ENCODE results near the gene UBR4. TPM values are rescaled to one million over a fixed set of nuclear protein-coding genes. Genes with fewer than 3 reads are reported as not detected.

Gene UBR4
- polyA plus RNA-seq, 1 of the 3 experiments (the other 2 are of a cell fraction): 68.7 TPM

DNA sequence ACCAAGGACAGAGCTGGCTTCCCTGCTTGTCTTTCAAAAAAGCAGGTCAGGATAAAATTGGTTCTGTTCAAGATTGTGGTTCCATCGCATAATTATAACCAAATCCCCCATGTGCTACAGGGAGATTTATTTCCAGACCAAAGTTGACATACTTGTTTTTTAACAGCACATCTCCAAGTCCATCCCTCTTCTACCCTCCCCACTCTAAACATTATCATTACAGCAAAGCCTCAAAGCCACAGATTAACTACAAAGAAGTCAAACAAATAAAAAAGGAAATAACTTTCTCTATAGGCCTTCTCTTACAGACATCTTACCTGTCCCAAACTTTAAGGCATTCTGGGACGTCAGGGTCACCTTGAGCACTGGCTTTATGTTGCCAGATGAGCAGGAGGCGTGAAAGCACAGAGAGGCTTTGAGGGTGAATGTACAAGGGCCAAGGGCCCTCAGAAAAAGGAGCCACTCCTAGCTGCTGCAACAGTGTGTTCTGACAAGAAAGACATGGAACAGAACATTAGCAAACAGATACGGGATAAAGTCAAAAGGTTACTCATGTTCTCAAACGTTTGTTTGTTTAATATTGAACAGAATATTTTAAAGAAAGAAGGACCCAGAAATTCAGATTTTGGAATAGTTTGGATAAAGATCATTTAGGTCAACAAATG, 31.2 kb downstream of the UBR4 start (continued):
- TF ChIP-seq YY1 (IDR thresholded peaks at IDR 0.05; ENCODE audit: low read depth) (no peak), SMC3 (IDR thresholded peaks at IDR 0.05; ENCODE audit: low read depth, low read length) (no peak)

DNA sequence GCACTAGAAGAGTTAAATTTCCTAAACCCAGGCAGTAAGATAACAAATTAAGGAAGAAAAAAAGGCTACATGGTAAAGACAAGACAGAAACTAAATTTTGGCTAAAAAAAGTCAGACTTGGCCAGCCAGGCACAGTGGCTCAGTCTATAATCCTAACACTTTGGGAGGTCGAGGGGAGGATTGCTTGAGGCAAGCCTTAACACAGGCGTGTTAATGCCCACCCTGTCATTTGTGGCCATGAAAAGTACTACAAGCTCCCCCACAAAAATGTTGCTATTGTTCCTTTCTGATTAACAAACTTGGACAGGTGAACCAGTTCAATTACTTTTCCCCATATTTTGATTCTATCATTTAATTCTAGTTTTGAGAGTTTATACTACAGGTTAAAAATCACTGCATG, 32.3 kb downstream of the UBR4 start:
- ChIA-PET CTCF (interaction anchor here (0.6 to 1.8 kb wide), 4 partner anchors 49 to 473 kb away, joined by 3 to 4 read pairs (median 3); no protein-coding TSS in a partner anchor), POLR2A (no interaction called here)
- H3K4me2 ChIP-seq: no peak overlapping the region
- no peaks in the 10 kb centered on the region for H3K27me3 ChIP-seq (ENCODE audit: insufficient read depth)
- no peak overlapping the region for H3K4me3 ChIP-seq (ENCODE audit: low read depth in 2 of 2, low read length in 1 of 2)
- no peak overlapping the region for H3K27ac ChIP-seq (ENCODE audit: low read depth in 2 of 2, low read length in 1 of 2)
- H3K79me2 ChIP-seq (ENCODE audit: insufficient read depth): no peaks in the 10 kb centered on the region; the same call in 1 of the 2 replicates
- no peak for DNase-seq
- H3K36me3 ChIP-seq (replicated peaks in 1 of 2; ENCODE audit: control insufficient read depth in 1 of 2, insufficient read depth in 2 of 2, low read length in 1 of 2): peaks cover 80 to 84% of the 10 kb centered on the region in 2 experiments
- H4K20me1 ChIP-seq (ENCODE audit: insufficient read depth): 0 out of 2 replicates have a peak, but pooled peaks cover 3% of the 10 kb centered on the region
- WGBS (ENCODE audit: low lambda C conversion rate): 100% methylated on average over 2 of the region's 2 CpGs
- H3K9ac ChIP-seq: no peak overlapping the region
- H3K9me2 ChIP-seq: no peaks in the 10 kb centered on the region
- H2AFZ ChIP-seq (ENCODE audit: low read depth): no peak overlapping the region
- H3K9me3 ChIP-seq: no peaks in the 10 kb centered on the region
- TF ChIP-seq, protein P1, sequence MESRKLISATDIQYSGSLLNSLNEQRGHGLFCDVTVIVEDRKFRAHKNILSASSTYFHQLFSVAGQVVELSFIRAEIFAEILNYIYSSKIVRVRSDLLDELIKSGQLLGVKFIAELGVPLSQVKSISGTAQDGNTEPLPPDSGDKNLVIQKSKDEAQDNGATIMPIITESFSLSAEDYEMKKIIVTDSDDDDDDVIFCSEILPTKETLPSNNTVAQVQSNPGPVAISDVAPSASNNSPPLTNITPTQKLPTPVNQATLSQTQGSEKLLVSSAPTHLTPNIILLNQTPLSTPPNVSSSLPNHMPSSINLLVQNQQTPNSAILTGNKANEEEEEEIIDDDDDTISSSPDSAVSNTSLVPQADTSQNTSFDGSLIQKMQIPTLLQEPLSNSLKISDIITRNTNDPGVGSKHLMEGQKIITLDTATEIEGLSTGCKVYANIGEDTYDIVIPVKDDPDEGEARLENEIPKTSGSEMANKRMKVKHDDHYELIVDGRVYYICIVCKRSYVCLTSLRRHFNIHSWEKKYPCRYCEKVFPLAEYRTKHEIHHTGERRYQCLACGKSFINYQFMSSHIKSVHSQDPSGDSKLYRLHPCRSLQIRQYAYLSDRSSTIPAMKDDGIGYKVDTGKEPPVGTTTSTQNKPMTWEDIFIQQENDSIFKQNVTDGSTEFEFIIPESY (IDR thresholded peaks at IDR 0.05; ENCODE audit: borderline replicate concordance, low read depth): no peak
- TF ChIP-seq POLR2AphosphoS5 (IDR thresholded peaks at IDR 0.05; ENCODE audit: low read depth, low read length) (no peak), FOXM1 (IDR thresholded peaks at IDR 0.05; ENCODE audit: low read depth) (no peak), EZH2phosphoT487 (IDR thresholded peaks at IDR 0.05; ENCODE audit: borderline replicate concordance, low read depth) (no peak), RXRA (IDR thresholded peaks at IDR 0.05; ENCODE audit: borderline replicate concordance, low read depth) (no peak), TCF12 (IDR thresholded peaks at IDR 0.05) (no peak), GATA2 (CRISPR knock-in tag; IDR thresholded peaks at IDR 0.05) (no peak), JUND (IDR thresholded peaks at IDR 0.05) (no peak), FOSL2 (IDR thresholded peaks at IDR 0.05; ENCODE audit: borderline replicate concordance, low read depth) (no peak), ELF1 (IDR thresholded peaks at IDR 0.05) (no peak), NRF1 (IDR thresholded peaks at IDR 0.05; ENCODE audit: low read depth, low read length) (no peak), CHD2 (IDR thresholded peaks at IDR 0.05; ENCODE audit: low read length, partially characterized antibody) (no peak), GABPA (IDR thresholded peaks at IDR 0.05; ENCODE audit: low read depth) (no peak), RCOR1 (IDR thresholded peaks at IDR 0.05; ENCODE audit: low read length) (no peak), RAD21 (IDR thresholded peaks at IDR 0.05; ENCODE audit: low read length) (no peak)
- TF ChIP-seq, protein P2, sequence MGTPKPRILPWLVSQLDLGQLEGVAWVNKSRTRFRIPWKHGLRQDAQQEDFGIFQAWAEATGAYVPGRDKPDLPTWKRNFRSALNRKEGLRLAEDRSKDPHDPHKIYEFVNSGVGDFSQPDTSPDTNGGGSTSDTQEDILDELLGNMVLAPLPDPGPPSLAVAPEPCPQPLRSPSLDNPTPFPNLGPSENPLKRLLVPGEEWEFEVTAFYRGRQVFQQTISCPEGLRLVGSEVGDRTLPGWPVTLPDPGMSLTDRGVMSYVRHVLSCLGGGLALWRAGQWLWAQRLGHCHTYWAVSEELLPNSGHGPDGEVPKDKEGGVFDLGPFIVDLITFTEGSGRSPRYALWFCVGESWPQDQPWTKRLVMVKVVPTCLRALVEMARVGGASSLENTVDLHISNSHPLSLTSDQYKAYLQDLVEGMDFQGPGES (IDR thresholded peaks at IDR 0.05; ENCODE audit: low read depth, low read length): no peak
- H3F3A ChIP-seq (replicated peaks; ENCODE audit: insufficient read depth): peaks cover 10% of the 10 kb centered on the region
- H3K4me1 ChIP-seq (ENCODE audit: control insufficient read depth in 1 of 2, insufficient read depth in 2 of 2, low read depth in 1 of 2, low read length in 1 of 2): no peaks in the 10 kb centered on the region
